HG02623 (cell line): ENCODE measurements around the gene HAGHL.
"Not testable (repeated sequence)": the region's sequence is repeated elsewhere in the genome, so short reads cannot be mapped to it uniquely, and the experiment has no call there.

Experiments
- ATAC-seq: cut with Tn5 transposase; IDR thresholded peaks from one replicate; pipeline ENCODE4 v1.9.1; 2021; ENCODE audit warnings: moderate library complexity; ENCODE audit not compliant: unreplicated experiment

Gene HAGHL

GRCh38 chr16:706189-707061 is 20.5 kb upstream of the HAGHL start:
- ATAC-seq: no peak

- ATAC-seq: no peak
Measured at GRCh38 chr16:707062-707538, 19.8 kb upstream of the HAGHL start.

GRCh38 chr16:708019-708418 is 18.9 kb upstream of the HAGHL start:
- no peak for ATAC-seq

GRCh38 chr16:708959-709358 is 17.9 kb upstream of the HAGHL start:
- no peak for ATAC-seq

- no peak for ATAC-seq
Measured at GRCh38 chr16:709566-710499, 17.1 kb upstream of the HAGHL start.

GRCh38 chr16:710500-711075 is 16.3 kb upstream of the HAGHL start:
- no peak for ATAC-seq

- ATAC-seq: no peak
Measured at GRCh38 chr16:711084-711483, 15.8 kb upstream of the HAGHL start.

- ATAC-seq: no peak
Measured at GRCh38 chr16:711548-712320, 15.2 kb upstream of the HAGHL start.

GRCh38 chr16:712740-713250 is 14.1 kb upstream of the HAGHL start:
- not testable (repeated sequence) for ATAC-seq

GRCh38 chr16:714079-714478 is 12.8 kb upstream of the HAGHL start:
- no peak for ATAC-seq

- peak; percentile 53 for ATAC-seq
Measured at GRCh38 chr16:714558-715476, 12.1 kb upstream of the HAGHL start, which contains the start of gene METRN. Gene METRN (plus strand): TSS chr16:715118. CDS start chr16:715290, 172 bp downstream.

- ATAC-seq: no peak
Measured at GRCh38 chr16:715477-716199, 11.3 kb upstream of the HAGHL start.

GRCh38 chr16:716200-716568 is 10.7 kb upstream of the HAGHL start:
- ATAC-seq: no peak

- ATAC-seq: no peak
Measured at GRCh38 chr16:716768-717325, 10.1 kb upstream of the HAGHL start.

- ATAC-seq: no peak
Measured at GRCh38 chr16:717450-718245, 9.3 kb upstream of the HAGHL start.

- ATAC-seq: no peak
Measured at GRCh38 chr16:718389-718788, 8.5 kb upstream of the HAGHL start.

- no peak for ATAC-seq
Measured at GRCh38 chr16:718922-719321, 8.0 kb upstream of the HAGHL start.
